PFSK-1 (cell line): Measurements from ENCODE around the gene WDR86.

Experiments
- FOXP2 ChIP-seq: optimal IDR thresholded peaks from 2 replicates; pipeline ENCODE3; 2011; ENCODE audit warnings: borderline replicate concordance, control low read depth, inconsistent platforms; ENCODE audit not compliant: insufficient read depth; ENCODE audit errors: extremely low read length, extremely low read depth
- POLR2AphosphoS5 ChIP-seq: IDR thresholded peaks from 2 replicates; pipeline ENCODE4 v1.6.1; 2012; ENCODE audit warnings: low read depth, mild to moderate bottlenecking, control low read depth, low read length, moderate library complexity
- SIN3A ChIP-seq: IDR thresholded peaks from 2 replicates; pipeline ENCODE4 v1.6.1; 2012; ENCODE audit warnings: mild to moderate bottlenecking, low read length, moderate library complexity, borderline replicate concordance; ENCODE audit not compliant: insufficient read depth
- TAF1 ChIP-seq: IDR thresholded peaks from 2 replicates; pipeline ENCODE4 v1.6.1; 2012; ENCODE audit warnings: low read length, control low read depth, borderline replicate concordance; ENCODE audit not compliant: insufficient read depth
- TF ChIP-seq, protein P1 (sequence below), 2 experiments: IDR thresholded peaks; 2 replicates each; pipeline versions ENCODE4 v1.6.1 to v1.8.0; 2011 to 2012; ENCODE audit warnings: low read depth in 2 of 2, low read length in 2 of 2, control low read depth in 1 of 2, inconsistent platforms in 1 of 2, mild to moderate bottlenecking in 1 of 2, moderate library complexity in 1 of 2; ENCODE audit not compliant: insufficient read depth in 1 of 2

The WDR86 gene

DNA sequence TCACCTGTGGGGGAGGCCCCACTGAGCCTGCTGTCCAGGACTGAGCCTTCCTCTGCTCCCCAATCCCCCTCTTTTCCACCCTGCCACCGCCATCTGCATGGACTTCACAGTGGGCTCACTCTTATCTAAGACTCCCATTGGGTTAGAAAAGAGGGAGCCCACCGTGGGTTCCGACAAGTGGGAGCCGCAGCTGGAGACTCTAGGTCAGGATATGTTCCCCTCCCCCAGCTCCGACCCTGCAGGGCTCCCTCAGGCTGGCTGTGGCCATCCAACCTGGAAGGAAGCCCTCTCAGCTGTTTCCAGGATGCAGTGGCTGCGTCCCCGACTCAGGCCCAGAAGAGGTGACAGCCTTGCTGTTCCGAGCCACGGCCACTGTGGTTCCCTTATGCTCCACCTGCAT lies 4.8 kb downstream of the WDR86 start:
- TF ChIP-seq FOXP2 (no peak), TAF1 (no peak), POLR2AphosphoS5 (no peak), SIN3A (no peak)
- TF ChIP-seq, protein P1, sequence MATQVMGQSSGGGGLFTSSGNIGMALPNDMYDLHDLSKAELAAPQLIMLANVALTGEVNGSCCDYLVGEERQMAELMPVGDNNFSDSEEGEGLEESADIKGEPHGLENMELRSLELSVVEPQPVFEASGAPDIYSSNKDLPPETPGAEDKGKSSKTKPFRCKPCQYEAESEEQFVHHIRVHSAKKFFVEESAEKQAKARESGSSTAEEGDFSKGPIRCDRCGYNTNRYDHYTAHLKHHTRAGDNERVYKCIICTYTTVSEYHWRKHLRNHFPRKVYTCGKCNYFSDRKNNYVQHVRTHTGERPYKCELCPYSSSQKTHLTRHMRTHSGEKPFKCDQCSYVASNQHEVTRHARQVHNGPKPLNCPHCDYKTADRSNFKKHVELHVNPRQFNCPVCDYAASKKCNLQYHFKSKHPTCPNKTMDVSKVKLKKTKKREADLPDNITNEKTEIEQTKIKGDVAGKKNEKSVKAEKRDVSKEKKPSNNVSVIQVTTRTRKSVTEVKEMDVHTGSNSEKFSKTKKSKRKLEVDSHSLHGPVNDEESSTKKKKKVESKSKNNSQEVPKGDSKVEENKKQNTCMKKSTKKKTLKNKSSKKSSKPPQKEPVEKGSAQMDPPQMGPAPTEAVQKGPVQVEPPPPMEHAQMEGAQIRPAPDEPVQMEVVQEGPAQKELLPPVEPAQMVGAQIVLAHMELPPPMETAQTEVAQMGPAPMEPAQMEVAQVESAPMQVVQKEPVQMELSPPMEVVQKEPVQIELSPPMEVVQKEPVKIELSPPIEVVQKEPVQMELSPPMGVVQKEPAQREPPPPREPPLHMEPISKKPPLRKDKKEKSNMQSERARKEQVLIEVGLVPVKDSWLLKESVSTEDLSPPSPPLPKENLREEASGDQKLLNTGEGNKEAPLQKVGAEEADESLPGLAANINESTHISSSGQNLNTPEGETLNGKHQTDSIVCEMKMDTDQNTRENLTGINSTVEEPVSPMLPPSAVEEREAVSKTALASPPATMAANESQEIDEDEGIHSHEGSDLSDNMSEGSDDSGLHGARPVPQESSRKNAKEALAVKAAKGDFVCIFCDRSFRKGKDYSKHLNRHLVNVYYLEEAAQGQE (IDR thresholded peaks at IDR 0.05; ENCODE audit: insufficient read depth in 1 of 2, low read depth in 2 of 2, low read length in 2 of 2) = no peak

DNA sequence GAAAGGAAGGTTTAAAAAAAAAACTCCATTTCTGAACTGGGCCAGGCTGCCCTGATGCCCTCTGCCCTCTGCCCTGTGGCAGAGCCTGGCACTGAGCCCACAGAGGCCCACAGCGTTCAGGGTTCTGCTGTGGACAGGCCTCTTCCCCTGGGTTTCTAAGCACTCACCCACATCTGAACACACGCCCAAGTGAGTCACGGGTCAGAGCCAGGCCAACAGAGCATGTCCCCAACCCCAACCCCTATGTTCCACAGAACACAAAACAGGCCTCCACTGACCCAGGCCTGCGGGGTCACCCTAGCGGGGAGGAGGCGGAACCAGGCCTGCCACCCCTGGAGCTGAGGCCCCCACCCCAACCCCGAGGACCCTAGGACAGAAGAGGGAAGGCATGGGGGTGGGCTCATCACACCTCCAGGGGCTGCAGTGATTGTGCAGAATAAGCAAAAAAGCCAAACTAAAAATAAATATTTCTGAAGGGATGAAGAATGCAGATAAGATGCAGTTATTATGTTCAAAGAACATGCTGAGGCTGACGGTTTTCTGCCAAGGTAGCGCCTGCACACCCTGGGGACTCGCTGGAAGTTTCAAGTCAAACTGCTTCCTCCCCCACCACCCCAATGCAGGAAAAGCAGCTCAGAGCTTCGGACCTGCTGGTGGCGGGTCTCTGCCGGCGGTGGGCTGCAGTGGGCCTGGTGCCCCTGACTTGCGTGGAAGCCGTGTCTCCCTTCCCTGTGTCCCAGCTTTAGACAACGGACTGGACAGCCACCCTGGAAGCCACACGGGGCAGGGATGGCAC lies 5.4 kb downstream of the WDR86 start:
- TF ChIP-seq TAF1 (no peak), POLR2AphosphoS5 (no peak), SIN3A (no peak), FOXP2 (no peak)
- TF ChIP-seq, protein P1 (IDR thresholded peaks at IDR 0.05; ENCODE audit: insufficient read depth in 1 of 2, low read depth in 2 of 2, low read length in 2 of 2) = no peak

DNA sequence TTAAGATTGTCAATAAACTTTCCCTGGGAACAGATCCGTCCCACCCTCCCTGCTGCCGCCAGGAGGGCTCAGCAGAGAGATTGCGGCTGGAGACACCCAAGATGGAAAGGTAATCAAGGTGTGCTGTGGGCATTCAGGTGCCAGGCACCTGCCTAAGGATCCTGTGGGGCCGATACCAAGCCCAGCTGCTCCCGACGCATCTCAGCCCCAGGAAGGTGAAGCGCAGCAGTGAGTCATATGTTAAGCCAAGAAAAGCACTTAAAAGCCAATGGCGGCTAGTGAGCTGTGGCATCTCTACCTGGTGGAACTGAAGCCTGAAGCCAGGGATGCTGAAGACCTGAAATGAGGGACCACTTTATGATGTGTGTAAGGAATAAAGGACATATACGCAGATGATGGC lies 6.1 kb downstream of the WDR86 start:
- no peak for TF ChIP-seq POLR2AphosphoS5
- no peak for TF ChIP-seq FOXP2
- TF ChIP-seq SIN3A = no peak
- TF ChIP-seq, protein P1 (IDR thresholded peaks at IDR 0.05; ENCODE audit: insufficient read depth in 1 of 2, low read depth in 2 of 2, low read length in 2 of 2) = no peak
- TF ChIP-seq TAF1 = no peak

DNA sequence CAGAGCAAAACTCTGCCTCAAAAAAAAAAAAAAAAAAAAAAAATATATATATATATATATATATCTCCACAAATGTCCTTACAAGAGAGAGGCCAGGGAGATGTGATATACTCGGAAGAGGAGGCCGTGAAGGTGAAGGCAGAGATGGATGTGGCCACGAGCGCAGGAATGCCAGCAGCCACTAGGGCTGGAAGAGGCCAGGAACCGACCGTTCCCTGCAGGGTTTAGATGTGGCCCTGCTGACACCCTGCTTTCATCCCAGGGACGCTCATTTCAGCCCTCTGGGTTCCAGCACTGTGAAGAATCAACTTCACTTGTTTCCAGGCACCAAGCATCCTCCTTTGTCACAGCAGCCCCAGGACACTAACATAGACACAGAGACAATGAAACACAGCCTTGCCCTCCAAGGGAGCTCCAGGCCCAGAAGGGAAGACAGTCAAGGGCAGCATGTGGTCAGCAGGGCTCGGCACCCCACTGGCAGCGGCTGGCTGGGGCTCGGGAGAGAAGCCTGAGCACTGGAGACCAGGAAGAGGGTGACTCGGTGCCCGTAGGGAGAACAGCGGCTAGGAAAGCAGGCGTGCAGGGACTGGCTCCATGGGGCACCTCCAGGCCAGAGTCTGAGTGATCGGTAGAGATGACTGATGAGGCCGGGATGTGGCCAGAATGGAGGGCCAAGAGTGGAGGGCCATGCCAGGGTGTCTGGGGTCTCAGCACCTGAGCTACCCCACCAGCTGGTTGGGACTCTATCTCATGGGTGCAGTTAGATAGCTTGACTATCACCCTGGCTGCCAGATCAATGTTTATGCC lies 7.6 kb downstream of the WDR86 start:
- no peak for TF ChIP-seq POLR2AphosphoS5

DNA sequence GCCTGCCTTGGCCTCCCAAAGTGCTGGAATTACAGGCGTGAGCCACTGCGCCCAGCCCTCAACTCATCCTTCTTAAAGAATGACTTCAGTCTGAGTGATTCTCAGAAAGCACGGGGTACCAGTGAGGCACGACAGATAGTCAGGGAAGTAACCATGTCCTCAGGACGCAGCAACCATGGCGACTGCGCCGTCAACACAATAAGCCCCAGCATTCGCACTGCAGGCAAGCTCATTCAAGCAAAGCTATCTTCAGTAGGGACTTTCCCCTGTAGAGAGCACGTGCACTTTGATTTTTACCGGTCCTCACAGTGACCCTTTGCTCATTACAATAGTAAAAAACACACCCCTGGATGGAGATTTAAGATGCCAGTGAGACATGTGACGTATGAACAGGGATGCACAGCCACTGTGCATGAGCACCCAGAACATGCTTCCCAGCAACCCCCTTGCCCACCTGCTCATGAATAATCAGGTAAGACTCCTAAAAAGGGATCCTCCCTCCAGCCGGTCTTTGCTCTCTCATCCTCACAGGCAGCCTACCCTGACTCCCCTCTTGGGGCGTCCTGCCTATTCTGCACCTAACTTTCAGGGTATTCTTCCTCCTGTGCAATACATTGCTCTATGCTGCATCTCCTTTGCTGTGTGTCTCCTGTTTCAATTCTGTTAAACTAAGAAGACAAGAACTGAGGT lies 9.1 kb downstream of the WDR86 start:
- TF ChIP-seq SIN3A (no peak), TAF1 (no peak), POLR2AphosphoS5 (no peak), FOXP2 (no peak)
- TF ChIP-seq, protein P1 (IDR thresholded peaks at IDR 0.05; ENCODE audit: insufficient read depth in 1 of 2, low read depth in 2 of 2, low read length in 2 of 2) = no peak
